T follicular helper cell (primary cell): Measurements from ENCODE around the gene CD79A.

Source experiments
- DNase-seq: peaks from one replicate; pipeline ENCODE4 v3.0.0-alpha.2; 2020; ENCODE audit warnings: low read depth

CD79A gene

DNA sequence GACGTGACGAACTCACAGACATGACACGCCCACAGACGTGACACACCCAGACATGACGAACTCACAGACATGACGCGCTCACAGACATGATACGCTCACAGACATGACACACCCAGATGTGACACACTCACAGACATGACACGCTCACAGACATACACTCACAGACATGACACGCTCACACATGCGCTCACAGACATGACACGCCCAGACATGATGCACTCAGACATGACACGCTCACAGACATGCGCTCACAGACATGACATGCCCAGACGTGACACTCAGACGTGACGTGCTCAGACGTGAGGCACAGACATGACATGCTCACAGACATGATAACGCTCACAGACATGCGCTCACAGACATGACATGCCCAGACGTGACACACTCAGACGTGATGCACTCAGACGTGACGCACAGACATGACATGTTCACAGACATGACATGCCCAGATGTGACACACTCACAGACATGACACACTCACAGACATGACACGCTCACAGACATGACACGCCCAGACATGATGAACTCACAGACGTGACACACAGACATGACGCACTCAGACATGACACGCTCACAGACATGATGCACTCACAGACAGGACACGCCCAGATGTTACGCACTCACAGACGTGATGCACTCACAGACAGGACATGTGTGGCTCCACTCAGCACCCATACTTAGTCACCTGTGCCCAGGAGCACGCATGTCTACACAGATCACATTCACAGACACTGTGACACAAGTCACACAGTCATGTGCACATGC is 43.1 kb downstream of the CD79A start:
- no peak for DNase-seq

DNA sequence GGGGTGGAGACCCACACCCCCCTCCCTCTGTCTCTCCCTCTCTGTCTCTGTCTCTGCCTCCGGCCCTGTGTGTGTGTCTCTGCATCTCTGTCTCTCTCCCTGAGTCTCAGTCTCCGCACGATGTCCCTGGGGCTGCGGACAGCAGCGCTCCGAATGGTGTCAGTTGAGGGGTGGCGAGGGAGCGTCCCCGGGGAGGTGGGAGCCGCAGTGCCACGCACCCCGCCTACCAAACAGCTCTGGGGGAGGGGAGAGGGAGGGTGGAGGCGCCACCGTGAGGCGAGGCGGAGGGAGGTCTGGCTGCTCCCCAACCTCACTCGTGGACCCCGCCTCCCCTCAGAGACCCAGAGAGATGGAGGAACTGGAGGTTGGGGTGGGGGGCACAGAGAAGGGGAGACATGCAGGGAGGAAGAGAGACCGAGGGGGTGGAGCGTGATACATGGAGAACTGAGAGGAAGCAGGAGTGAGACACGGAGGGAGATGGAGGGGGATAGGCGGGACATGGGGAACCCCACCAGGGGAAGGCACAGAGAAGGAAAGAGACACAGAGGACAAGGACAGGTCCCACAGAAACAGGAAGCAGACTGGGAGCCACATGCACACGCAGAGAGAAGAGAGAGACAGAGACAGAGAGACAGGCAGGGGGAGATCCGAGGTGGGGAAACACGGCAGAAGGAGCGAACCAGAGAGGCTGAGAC is 44.0 kb downstream of the CD79A start:
- no peak for DNase-seq

DNA sequence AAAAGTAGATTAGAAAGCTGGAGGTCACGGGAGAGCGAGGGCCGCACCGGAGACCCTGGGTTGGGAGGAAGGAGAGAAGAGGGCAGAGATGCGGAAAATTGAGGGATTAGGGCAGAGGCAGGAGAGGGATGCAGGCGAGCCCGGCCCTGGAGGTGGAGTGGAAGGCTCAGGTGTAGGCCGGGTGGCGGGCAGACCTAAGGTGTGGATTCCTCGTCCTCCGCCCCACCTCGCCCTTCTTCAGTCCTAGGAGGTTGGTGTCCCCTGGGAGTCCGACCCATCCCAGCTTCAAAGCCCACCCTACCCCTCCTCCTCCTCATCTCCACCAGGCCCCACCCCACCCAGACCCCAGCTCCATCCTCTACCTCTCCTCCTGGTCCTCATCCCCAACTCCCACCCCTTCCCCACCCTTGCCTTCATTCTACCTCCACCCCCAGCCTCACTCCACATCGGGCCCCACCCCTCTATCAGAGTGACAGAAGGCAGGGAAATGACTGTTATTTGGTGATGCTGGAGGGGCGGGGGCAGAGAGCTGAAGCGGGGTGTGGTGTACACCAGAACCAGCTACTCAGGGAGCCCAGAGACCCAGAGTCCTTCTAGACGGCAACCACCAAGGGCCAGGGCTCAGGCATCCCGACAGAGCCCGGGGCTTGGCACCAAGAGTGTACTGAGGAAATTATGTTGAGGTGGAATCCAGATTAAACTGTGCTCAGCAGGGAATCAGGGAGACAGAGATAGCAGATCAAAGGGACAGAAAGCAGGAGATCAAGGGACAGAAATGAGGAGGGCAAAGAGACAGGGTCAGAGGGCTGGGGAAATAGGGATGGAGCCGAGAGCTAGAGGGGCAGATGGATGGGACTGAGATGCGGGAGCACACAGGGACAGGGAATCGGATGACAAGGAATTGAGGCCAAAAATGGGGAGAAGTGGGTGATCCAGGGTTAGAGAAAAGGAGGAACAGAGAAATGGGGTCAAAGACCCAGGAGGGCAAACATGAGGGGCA is 44.8 kb downstream of the CD79A start:
- DNase-seq: no peak

DNA sequence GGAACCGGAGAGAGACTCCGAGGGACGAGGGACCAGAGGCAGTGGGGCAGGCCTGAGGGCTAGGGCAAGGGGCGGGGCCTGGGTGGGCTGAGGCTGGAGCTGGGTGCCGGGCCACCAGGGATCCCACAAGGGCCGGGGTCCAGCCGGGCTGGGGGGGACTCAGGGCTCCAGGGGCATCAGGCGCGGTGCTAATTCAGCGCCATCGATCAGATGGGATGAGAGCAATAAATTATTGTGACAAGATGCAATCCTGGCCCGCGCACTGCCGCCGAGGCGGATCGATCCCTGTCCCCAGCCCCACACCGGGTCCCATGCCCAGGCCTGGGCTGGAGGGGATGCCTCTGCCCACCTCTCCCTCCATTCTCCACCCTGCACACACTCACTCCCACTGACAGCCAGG is 45.5 kb downstream of the CD79A start:
- DNase-seq: no peak

DNA sequence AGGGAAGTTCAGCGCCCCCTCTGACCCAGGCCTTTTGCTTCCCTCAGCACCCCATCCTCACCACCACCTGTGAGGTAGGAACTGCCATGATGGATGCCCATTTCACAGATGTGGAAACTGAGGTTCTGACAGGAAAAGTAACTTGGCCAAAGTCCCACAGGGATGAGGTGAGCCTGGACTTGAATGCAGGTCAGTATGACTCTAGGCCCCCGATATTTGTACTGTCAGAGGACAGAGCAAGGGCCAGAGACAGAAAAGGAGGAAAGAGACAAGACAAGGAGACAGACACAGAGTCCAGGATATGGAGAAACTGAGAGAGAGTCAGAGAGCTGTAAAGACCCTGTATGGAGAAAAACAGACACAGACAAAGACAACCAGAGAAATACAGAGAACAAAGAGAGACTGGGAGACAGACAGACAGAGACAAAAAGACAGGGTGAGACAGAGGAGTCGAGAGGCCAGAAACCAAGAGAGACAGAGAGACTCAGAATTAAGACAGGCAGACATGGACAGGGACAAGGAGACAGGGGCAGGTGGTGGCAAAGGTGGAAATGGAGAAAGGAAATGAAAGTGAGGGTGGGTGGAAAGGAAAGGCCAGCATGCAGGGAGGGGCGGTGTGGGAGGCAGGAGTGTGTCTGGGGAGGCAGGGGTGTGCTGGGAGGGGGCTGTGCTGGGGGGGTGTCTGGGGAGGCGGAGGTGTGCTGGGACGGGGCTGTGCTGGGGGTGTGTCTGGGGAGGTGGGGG is 46.1 kb downstream of the CD79A start:
- DNase-seq: no peak

DNA sequence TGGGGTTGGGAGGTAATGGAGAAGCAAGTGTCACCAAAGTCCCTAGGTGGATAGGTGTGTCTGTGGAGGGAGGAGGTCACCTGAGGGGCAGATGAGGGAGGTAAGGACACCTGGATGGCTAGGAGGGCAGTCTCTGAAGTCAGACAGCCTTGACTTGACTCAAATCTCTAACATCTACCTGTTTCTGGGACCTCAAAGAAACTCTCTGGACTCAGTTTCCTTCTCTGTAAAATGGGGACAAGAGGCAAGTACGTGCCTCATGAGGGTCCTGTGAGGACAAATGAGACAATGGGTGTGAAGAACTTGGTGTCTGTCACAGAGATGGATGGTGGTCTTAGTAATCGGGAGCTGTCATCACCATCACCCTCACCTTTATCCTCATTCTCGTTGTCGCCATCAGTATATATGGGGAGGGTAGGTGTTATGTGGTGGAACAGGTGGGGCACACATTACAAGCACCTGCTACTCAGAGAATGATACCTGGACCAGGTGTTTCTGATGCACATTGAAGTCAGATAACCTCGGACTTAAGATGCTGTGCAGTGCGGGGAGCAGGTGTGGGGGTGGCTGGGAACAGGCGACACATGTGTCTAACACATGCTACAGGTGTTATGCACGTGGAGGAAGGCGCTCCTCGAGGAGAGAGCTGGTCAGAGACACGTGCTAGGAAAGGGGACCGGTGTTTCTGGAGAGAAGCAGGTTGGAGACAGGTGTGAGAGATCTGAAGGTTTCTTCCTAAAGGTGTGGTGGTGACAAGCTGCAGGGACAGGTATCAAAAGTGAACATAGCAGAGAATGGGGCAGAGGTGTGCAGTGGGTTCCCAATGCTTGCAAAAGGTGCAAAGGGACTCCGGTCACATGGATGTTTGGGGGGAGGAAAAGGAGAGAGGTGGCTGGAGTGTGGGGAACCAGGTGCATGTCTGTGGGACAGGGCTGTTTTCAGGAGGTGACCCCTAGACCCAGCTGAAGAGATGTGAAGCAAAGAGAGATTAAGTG is 47.4 kb downstream of the CD79A start:
- no peak for DNase-seq

DNA sequence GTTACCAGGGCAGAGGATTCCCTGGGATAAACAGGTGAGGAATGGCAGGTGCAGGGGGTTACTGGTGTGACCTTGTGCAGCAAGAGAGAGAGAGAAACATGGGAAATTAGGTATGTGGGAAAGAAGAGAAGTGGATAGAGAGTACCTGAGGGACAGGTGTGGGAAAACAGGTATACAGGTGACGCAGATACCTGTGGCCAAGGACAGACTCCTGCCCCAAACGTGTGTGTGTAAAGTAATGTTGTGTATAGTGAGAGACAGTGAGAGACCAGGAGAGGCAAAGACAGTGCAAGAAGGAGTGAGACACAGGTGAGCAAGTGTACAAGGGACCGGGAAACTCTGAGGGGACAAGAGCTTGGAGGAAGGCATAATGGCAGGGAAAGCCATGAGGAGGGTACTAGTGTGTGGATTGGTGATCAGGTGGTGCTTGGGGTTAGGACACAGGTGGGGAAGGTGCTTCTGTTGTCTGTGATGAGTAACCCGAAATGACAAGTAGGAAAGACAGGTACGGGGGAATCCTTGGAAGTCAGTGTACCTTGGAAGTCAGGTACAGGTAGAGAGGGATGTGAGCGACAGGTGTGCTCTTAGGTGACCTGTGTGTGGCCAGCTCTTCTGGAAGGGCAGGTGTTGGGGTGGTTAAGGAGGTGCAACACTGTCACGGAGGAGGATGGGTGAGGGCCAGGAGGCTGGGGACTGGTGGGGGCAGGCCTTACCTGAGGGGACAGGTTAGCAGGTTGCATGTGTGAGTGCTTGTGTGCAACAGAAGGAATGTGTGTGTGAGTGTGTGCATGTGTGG is 48.3 kb downstream of the CD79A start:
- no peak for DNase-seq

DNA sequence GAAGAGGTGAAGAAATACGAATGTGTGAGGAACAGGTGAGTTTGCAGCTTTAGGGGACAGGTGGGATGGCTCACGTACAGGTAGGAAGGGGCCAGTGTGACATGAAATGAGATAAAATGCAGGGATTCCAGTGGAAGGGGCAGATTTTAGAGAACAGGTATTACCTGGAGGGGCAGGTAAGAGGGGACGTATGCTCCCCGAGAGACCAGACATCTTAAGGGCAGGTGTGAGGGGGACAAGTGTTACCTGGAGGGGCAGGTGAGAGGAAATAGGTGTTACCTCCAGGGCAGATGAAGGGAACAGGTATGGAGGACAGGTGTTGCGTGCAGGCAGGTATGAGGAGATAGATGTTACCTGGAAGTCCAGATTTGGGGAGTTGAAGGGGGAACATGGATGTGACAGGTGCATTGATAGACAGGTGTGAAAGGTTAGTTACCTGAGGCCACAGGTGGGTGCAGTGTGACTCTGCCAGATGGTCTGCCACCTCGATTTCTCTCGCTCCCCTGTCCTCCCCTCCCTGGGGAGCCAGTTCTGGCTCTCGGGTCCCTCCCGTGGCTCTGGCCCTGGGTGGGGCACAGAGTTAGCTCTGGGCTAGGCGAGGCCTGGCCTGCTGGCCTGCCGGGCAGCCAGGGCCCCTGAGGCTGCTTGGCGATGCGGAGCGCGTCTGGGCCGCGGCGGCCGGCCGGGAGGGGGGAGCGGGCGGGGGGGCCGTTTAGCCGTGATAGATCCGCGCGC is 49.1 kb downstream of the CD79A start:
- DNase-seq: no peak

DNA sequence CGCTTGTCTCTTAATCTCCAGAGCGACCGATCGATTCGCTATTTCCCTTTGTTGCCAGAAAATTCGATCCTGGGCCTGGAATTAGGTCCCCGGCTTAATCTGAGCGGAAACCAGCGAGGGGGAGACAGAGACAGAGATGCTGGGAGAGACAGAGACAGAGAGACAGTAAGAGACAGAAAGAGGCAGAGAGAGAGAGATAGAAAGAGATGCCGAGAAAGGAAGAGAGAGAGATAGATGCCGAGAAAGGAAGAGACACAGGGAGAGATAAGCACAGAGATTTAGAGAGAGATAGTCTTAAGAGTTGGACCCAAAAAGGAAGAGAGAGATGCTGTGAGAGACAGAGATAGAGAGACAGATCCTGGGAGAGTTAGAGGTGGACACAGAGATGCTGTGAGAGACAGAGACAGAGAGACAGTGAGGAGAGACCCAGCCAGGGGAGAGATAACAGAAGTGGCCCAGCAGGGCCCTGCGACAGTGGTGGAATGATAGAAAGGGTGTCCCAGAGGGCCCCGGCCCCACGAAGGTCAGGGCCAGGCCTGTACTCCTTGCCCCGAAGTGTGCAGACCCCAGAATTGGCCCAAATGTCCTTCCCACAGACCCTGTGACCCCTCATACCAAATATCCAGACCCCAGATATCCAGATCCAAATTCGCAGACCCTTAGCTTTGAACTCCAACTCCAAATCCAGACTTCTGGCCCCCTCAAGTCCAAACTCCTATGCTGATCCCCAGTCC is 49.9 kb downstream of the CD79A start:
- no peak for DNase-seq

DNA sequence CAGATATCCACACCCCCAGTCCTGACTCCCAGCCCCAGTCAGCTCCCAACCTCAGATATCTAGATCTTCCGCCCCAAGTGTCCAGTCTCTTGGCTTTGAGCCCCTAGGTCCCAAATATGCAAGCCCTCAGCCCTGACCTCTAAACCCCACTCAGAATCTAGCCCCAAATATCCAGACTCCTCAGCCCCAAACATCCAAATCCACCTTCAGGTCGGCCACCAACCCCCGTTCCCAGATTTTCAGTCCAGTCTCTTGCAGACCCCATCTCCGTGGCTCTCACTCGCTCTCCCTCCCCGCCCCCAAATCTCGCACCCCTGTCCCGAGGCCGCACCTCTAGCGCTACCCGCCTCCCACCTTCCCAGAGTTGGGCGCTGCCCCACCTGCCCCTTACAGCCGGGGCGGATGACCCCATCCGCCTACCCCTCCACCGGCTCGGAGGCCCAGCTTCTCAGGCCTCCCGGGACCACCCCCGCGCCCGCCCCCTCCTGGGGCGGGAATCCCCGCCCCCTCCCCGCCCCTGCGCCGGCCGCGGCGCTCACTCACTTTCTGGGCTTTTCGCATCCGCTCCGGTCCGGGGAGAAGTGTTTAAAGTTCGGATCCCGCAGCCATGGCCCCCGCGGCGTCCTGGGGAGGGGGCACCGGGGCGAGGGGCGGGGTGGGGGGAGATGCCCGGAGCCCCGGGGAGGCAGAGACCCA is 50.6 kb downstream of the CD79A start:
- no peak for DNase-seq

DNA sequence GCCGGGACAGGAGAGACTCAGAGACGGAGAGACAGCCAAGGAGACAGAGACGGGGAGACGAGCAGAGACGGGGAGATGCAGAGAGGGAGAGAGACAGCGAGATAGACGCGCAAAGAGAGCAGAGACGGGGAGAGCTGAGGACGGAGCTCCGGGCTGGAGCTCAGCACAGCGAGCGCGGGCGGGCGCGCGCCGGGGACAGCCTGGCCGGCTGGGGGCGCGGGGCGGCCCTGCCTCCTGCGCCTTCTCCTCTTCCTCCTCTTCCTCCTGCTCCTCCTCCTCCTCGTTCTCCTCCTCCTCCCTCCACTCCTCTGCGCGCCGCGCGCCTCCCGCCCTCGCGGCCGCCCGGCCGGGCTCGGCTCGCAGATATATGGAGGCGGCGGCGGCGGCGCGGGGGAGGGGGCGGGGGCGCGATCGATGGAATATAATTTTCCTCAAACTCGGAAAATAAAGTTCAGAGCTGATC is 51.2 kb downstream of the CD79A start, which contains the start of gene ERFL:
TSS of gene ERFL (minus strand) at position 229 of the 463 bp plus-strand sequence. CDS start 15,530 bp downstream, outside the sequence.
- DNase-seq: no peak

DNA sequence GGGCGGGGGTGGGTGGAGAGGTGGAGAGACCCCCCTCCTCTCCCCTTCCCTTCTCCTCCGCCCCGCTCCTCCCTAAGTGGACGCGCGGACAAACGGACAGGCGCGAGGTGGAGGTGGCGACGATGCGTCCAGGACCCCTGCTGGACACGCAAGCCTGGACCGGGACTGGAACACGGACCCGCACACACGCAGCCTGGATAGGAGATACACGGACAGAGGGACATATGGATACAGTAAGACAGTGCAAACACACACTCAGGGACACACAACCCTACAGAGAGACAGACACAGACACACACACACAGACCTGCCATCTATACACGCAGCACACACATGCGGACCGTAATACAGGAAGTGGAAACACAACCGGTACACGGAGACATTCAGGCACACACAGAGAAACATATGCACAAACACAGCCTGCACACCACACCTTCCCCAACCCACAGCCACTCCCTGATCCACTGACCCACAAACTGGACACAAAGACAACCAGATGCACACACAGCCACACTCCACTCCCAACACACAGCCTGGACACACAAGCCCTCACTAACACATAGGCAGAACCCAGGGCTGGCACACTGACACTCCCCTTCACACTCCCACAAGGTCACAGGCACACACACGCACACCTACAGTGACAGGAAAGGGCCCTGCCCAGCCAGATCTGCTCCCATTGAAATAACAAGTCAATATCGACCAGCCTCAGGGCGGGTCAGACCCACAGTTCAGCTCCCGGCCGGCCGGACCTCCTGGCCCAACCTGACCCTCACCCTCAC is 51.9 kb downstream of the CD79A start:
- DNase-seq: no peak

DNA sequence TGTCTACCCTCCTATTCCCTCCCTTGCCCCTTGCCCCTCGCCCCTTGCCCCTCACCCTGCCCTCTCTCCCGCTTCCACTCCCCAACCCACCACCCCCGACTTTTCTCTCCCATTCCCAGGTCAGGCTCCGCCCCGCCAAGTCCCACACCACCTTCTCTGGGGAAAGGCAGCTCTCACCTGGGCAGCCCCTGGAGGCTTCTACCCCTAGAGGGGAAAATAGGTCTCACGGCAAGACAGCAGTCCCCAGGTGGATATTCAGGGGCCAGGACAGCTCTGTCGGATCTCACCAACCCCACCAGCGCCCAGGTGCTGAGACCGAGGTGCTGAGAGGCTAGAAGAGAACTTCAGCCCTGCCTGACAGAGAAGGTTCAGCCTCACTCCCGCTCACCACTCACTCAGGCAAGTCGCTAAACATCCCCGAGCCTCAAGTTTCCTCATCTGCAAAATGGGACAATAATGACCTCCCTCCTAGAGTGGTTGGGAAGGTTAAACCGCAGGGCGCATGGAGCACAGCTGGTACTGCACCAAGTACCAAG is 52.5 kb downstream of the CD79A start:
- DNase-seq: no peak

DNA sequence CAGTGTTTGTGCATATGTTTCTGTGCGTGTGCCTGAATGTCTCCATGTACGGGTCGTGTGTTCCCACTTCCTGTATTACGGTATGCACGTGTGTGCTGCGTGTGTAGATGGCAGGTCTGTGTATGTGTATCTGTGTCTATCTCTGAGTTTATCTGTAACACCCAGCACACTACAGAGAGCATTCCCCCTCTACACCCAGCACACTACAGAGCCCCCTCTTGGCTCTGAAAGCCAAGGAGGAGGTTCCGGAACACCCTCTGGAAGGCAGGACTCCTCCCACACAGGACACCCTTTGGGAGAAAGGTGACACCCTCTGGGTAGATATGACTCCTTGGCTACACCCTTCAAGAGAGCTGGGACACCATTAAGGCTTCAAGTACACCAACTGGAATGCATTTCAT is 53.2 kb downstream of the CD79A start:
- DNase-seq: no peak
